GM18507 (cell line): ENCODE data around the gene STARD6.
"Not testable (repeated sequence)": the region's sequence is repeated elsewhere in the genome, so short reads cannot be mapped to it uniquely, and the experiment has no call there.

Experiments
- DNase-seq: peaks from one replicate; pipeline ENCODE4 v3.0.0; 2011; ENCODE audit warnings: low read depth; ENCODE audit not compliant: insufficient read length; ENCODE audit errors: extremely low spot score
- FAIRE-seq: peaks from 2 replicates; lab custom pipeline; 2011; peaks lifted over from hg19 to GRCh38; lab: Jason Lieb, UNC

The STARD6 gene

DNA sequence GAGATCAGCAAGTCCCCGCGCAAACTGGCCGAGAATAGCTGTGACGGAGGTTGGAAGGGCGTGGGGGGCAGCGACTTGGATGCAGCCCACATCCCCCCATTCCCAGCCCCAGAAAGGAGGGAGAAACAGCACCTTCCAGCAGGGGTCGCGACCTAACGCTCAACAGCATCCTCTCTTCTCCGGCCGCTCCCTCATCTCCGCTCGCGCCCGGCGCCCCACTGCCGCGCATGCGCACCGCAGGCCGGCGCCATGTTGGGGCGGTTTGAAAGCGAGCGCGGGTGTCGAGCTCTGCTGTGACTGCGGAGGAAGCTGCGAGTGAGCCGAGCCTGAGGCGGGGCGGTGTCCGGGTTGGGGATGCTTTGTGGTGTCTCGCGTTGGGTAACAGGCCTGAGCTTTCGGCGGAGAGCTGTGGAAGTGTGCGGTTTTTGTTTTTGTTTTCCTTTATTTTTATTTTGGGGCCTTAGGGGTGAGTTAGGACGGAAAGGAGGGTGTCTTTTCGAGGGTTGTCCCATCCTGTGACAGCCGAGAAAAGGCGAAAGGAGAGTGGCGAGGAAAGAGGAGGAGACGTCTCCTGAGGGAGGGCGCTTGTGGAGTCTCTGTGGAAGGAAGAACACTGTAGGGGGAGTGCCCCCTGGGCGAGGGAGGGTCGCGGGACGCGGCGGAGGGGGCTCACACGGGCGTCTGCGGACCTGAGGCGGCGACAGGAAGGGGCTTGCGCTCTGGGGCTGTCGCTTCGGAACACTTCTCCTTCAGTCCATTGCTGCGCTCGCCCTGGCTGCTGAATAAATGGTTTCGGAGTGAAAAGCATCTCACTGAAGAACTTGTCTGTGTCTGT, at the start of gene STARD6, which contains the start of gene C18orf54:
Gene STARD6 (minus strand): TSS at position 199 of the 835 bp plus-strand sequence. CDS start 3,285 bp downstream, outside the sequence.
Gene C18orf54 (plus strand): TSS at position 247 of the 835 bp plus-strand sequence. CDS start 2,667 bp downstream, outside the sequence.
- DNase-seq (peak; percentile 93), FAIRE-seq (peak; percentile 97)

GRCh38 chr18:54405290-54405689, 47.6 kb upstream of the STARD6 start:
- FAIRE-seq = no peak
- no peak for DNase-seq

DNA sequence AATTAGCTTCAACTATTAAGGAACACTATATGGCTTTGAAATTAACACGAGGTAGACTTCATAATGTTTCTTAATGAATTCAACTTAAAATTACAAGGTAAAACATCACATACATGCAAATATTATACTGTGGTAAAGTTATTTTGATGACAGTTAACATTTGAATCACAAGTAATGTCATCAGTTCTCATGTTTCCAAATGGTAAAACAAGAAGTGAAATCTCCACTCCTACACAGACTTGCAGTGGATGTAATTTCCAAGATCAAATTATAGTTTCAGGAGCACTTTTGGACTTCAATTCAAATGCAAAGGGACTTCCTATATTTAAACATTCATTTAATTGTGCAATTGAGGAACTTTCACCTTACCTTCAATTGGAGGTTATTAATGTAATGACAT, 39.1 kb upstream of the STARD6 start:
- DNase-seq (no peak), FAIRE-seq (no peak)

- FAIRE-seq (no peak), DNase-seq (no peak)
Observed at GRCh38 chr18:54393648-54394294, 36.1 kb upstream of the STARD6 start.

DNA sequence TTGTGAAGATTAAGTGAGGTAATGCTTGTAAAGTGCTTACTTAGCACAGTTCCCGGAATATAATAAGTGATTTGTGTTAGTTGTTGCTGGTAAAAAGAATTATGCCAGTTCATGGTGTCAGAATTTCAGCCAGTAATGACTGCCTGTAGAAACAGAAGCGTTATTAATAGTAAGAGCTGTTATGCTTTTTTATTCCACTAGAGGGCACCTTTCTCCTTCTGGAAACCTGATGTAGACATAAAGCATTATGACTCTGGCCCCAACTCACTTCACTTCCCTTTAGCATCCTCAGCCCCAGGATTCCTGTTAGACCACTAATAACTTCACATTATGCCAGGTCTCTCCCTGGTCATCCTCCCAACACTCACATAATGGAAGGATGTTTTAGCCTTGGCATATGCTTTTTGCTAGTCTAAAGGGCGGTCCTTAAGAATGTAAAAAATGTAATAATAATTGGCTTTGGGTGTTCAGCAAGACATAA, 34.9 kb upstream of the STARD6 start:
- DNase-seq = peak; percentile 35
- peak; percentile 85 for FAIRE-seq

DNA sequence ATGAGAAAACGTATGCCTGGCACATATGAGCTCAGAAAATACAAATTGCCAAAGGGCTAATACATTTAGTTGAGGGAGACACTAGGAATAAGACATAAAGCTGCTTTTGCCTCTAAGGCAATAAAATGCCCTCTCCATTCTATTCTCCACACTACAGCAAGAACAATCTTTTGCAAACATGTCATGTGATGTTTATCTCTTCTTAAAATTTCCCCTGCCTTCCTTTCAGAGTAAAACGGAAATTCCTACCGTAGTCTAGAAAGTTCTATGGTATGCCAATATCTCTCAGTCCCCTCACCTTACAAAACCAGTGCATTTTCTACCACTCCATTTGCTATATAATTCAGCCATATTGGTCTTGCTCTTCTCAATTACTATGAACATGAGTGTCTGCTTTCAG, 33.2 kb upstream of the STARD6 start:
- no peak for FAIRE-seq

DNA sequence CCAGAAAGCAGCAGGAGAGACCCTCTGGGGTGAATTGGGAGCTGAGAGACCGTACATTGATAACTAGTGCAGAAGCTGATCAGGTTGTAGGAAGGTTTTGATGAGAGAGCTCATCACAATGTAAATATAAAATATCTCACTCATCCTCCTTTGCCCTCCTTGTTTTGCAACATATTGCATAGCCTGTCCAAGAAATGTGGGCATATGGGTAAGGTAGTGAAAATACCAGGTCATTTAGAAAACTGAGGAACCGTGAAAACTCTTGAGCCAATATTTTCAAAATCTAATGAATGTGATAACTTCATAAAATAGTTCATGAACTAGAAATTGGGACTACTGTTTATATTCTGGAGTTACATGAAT, 31.5 kb upstream of the STARD6 start:
- DNase-seq = no peak

More for the DNA sequence above, 33.2 kb upstream of the STARD6 start:
- DNase-seq = no peak

GRCh38 chr18:54388203-54389142, 30.8 kb upstream of the STARD6 start:
- FAIRE-seq (peak; percentile 78), DNase-seq (peak; percentile 38)

More for the DNA sequence above, 31.5 kb upstream of the STARD6 start:
- FAIRE-seq = no peak

- no peak for DNase-seq
Observed at GRCh38 chr18:54387631-54388030, 30.0 kb upstream of the STARD6 start.

GRCh38 chr18:54386800-54387495, 29.3 kb upstream of the STARD6 start:
- DNase-seq, FAIRE-seq: not testable (repeated sequence)

More at GRCh38 chr18:54387631-54388030, 30.0 kb upstream of the STARD6 start:
- no peak for FAIRE-seq

DNA sequence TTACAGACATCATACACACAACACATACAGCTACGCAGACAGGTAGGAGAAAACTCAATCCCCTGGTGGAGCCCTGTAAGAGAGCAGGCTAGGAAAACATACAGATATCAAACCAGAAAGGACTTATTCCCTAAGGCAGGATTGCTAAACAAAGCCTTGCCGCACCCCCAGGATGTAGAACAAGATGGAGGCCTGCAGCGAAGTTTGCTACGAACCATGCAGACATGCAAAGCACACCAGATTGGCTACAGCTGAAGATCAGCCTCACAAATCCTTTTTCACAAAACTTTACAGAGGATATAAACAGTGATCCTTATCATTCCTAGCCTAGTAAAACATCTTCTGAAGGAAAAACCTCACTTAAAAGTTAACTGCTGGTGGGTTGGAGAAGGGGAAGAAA, 28.4 kb upstream of the STARD6 start:
- DNase-seq = no peak
- FAIRE-seq = no peak

DNA sequence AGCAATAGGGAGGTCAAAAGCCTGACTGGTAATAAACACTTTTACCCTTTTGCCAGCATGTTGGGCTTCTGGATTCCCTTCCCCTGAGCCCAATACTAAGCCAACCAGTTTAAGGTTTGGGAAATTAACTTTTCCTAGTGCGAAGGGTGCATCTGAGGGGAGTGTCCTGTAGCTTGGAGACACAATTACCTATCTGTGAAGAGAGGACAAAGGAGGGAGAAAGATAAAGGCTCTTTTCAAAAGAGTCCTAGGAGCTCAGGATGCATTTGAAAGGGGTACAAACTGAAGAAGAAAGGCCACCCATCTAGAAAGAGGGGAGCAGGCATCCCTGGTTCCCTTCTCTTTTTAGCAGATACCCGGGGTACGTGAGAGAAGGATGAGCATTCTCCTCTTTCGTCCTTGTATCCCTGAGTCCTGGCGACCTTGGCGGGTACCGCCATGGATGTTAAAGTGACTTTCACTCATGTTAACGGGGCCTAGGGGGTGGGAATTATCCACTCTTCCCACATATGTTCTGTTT, 25.1 kb upstream of the STARD6 start:
- FAIRE-seq (no peak), DNase-seq (no peak)

DNA sequence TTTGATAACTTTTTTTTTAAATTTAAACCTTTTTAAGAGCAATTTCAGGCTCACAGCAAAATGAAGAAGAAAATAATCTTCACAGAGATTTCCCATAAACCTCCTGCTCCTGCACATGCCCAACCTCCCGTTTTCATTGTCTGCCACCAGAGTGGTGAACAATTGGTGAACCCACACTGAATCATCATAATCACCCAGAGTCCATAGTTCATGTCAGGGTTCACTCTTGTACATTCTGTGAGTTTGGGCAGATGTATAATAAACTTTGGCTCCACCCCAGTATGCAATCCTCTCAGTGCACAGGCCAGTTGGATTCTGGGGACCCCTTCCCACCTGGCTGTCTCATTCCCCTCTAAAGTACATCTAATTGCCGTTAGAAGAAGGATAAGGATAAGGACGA, 24.4 kb upstream of the STARD6 start:
- DNase-seq = no peak
- FAIRE-seq = no peak

GRCh38 chr18:54381640-54382039, 24.0 kb upstream of the STARD6 start:
- DNase-seq = no peak
- FAIRE-seq = no peak

GRCh38 chr18:54378057-54378456, 20.4 kb upstream of the STARD6 start:
- peak; percentile 47 for FAIRE-seq
- DNase-seq = no peak

- FAIRE-seq (no peak), DNase-seq (no peak)
Observed at GRCh38 chr18:54360406-54360805, 2.7 kb upstream of the STARD6 start.

DNA sequence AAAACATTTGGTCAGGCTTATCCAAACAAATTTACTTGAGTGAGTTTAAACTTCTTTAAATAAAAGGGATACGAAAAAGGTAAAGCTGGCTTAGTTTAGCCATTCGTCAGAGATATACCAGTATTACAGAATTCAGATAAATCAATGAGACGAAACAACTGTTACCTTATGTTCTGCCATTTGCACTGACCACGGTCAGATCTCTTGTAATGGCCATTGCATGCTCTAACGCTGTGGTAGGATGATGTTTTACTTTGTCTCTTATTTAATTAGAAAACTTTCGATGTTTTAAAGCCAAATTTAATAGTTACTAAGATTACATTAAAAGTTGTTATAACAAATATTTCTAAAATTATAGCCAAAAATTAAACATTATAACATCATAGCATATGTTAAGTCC, 1.6 kb upstream of the STARD6 start:
- DNase-seq (no peak), FAIRE-seq (no peak)

- FAIRE-seq = peak; percentile 26
- DNase-seq = no peak
Observed at GRCh38 chr18:54358495-54359040, 910 bp upstream of the STARD6 start.
